Eye (tissue), 1 donor: ENCODE data around the gene XKR3.
"Not testable (repeated sequence)": the region's sequence is repeated elsewhere in the genome, so short reads cannot be mapped to it uniquely, and the experiment has no call there.

Experiments used
- DNase-seq: peaks from one replicate; pipeline ENCODE4 v3.0.0-alpha.2; 2015

The XKR3 gene

GRCh38 chr22:16803255-16803917, 21.8 kb downstream of the XKR3 start:
- DNase-seq, result no peak

- DNase-seq, result no peak
Observed at GRCh38 chr22:16801571-16801970, 23.6 kb downstream of the XKR3 start.

- DNase-seq, result no peak
Observed at GRCh38 chr22:16801088-16801487, 24.1 kb downstream of the XKR3 start.

DNA sequence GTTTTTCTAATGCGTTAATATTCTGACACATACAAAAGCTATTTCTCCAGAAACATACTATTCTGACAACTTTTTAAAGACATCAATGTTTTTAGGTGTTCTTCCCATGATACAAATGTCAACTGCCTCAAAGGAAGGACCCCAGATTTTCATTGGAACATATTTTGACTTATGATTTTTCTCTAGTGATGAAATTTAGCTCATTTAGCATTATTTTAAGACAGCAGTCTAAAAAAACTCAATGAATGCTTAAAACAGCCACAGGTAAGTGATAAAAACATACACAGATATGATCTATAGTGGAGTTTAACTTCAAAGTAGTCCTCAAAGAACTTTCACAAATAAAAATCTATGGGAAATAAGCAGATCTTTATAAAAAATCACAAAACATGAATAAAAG, 24.9 kb downstream of the XKR3 start:
- DNase-seq, result no peak

DNA sequence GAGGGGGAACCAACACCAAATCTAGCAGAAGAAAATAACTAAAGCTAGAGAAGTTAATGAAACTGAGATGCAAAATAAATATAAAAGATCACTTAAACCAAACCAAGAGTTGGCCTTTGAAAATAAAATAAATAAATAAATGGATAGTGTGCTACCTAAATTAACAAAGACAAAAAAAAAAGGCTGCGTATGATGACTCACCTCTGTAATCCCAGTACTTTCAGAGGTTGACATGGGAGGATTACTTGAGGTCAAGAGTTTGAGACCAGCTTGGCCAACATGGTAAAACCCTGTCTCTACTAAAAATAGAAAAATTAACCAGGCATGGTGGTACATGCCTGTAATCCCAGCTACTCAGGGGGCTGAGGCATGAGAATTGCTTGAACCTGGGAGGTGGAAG, 29.7 kb downstream of the XKR3 start:
- not testable (repeated sequence) for DNase-seq

DNA sequence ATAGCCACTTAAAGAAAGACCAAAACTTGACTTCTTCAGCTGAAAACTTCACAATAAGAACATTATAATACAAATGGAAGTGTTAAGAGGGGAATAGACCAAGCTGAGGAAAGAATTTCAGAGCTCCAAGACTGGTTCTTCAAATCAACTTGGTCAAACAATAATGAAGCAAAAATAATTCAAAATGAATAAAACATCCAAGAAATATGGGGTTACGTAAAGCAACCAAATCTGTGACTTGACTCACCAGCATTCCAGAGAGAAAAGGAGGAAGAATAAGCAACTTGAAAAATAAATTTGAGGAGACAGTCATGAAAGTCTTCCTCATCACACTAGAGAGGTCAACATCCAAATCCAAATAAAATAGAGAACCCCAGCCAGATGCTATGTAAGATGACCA, 31.4 kb downstream of the XKR3 start:
- no peak for DNase-seq

GRCh38 chr22:16789860-16790493, 35.2 kb downstream of the XKR3 start:
- no peak for DNase-seq

DNA sequence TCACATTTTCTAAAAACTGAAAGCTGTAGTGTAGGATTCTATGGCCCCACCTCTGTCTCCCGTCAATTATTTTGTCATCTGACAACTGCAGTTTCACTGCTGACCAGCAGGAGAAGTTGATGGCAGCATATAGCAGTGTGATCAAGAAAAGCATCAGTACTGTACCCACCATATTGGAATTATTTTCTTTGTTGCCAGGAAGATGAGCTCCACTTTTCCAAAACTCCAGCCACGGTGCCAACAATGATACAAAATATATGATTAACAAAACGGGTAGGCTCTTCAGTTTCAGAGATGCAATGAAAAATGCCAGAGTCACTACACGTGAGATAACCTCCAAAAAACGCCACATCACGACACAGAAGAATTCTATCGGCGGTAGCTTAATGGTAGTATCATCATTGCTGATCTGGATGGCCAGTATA, 41.3 kb downstream of the XKR3 start:
- DNase-seq, result peak; percentile 0

DNA sequence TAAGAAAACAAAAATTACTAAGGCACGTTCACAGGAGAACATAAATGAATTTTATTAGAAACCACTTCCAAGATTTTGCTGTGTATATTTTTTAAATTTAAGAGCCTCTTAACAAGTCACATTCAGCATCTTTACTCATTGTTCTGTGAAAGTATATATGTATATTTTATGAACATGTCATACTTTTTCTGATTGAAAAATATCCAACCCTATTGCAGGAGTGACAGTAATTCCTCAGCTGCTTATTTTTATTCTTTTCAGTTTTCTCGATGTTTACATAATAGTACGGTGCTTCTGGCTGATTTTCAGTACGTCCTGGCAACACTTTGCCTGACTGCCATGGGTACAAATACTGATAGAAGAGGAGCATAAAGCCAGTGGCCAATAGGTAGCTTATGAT, 41.8 kb downstream of the XKR3 start:
- no peak for DNase-seq

- no peak for DNase-seq
Observed at GRCh38 chr22:16781764-16782329, 43.4 kb downstream of the XKR3 start.

DNA sequence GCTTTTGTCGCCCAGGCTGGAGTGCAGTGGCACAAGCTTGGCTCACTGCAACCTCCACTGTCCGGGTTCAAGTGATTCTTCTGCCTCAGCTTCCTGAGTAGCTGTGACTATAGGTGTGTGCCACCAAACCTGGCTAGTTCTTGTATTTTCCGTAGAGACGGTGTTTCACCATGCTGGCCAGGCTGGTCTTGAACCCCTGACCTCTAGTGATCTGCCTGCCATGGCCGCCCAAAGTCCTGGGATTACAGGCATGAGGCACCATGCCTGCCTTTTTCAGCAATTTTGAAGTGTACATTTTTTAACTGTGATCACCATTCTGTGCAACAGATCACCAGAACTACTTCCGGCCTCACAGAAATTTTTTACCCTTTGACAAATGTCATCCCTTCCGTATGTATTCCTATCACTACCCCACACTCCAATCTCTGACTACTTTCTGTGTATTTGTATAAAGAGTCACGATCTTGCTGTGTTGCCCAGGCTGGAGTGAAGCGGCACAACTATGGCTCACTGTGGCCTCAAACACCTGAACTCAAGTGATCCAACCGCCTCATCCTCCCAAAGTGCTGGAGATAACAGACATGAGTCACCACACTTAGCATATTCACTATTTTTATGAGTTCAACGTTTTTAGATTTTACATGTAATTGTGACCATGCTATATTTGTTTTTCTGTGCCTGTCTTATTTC, 44.0 kb downstream of the XKR3 start:
- no peak for DNase-seq

DNA sequence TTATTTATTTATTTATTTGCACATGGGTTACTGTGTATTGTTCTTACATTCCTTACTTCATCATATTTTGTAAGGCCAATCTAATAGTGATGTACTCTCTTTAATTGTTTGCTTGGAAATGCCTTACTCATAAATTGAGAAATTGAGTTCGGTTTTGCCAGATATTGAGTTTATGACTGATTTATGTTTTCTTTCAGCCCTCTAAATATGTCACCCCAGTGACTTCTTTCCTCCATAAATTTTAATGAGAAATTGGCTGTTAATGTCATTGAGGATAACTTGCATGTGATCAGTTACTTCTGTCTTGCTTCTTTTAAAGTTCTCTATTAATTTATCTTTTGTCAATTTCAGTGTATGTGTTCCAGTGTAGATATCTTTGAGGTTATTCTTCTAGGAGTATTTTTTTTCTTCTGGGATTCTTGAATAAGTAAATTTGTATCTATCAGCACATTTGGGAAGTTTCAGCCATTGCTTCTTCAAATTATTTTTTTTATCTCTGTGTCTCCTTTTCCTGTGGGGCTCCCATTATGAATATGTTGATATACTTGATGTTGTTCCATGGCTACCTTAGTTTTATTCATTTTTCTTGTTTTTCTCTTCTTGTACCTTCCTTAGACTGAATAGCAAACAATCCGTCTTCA, 47.8 kb downstream of the XKR3 start:
- no peak for DNase-seq

DNA sequence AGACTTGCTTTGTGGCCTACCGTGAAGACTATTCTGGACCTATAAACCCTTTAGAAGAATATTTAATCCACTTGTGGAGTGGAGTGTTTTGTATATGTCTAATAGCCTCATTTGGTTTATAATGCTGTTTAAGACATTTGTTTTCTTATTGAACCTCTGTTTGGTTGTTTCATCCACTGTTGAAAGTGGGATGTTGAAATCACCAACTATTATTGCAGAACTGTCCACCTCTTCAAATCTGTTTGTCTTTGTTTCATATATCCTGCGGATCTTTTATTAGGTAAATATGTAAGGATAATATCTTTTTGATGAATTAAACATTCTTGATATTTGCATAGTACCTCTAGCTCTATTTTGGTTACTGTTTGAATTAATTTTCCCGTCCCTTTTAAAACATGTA, 49.1 kb downstream of the XKR3 start:
- DNase-seq, result no peak

DNA sequence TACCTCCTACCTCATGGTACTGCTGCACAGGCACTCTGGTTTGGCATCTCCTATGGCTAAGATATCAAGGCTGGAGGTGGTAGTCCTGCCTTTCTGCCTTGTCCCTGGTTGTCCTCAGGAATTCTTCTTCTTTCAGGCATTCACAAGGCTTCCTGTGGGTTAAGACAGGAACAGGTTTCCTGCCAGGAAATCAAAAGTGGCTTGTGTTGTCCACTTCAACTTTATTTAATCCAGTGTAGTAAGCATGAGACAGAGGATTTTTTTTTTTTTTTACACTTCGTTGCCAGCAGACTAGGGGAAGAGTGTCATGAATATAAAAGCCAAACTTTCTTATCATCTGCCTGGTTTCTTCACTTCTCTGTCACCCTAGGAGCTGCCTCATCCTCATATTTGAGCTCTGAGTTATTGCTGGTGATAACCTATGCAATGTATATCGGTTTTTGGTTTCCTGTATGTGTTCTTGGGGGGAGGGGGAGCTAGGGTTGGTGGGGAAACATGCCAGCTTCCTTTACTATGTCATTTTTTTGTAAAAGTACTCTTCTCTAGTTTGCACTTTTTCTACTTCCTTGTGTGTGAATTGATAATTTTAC, 50.2 kb downstream of the XKR3 start:
- no peak for DNase-seq

DNA sequence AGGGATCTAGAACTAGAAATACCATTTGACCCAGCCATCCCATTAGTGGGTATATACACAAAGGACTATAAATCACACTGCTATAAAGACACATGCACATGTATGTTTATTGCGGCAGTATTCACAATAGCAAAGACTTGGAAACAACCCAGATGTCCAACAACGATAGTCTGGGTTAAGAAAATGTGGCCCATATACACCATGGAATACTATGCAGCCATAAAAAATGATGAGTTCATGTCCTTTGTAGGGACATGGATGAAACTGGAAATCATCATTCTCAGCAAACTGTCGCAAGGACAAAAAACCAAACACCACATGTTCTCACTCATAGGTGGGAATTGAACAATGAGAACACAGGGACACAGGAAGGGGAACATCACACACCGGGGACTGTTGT, 53.6 kb downstream of the XKR3 start:
- DNase-seq, result not testable (repeated sequence)

DNA sequence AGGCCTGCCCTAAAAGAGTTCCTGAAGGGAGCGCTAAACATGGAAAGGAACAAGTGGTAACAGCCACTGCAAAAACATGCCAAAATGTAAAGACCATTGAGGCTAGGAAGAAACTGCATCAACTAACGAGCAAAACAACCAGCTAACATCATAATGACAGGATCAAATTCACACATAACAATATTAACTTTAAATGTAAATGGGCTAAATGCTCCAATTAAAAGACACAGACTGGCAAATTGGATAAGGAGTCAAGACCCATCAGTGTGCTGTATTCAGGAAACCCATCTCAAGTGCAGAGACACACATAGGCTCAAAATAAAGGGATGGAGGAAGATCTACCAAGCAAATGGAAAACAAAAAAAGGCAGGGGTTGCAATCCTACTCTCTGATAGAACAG, 57.3 kb downstream of the XKR3 start:
- DNase-seq, result not testable (repeated sequence)

- DNase-seq, result not testable (repeated sequence)
Observed at GRCh38 chr22:16762224-16762623, 63.0 kb downstream of the XKR3 start.

GRCh38 chr22:16760416-16760815, 64.8 kb downstream of the XKR3 start:
- not testable (repeated sequence) for DNase-seq

- DNase-seq, result not testable (repeated sequence)
Observed at GRCh38 chr22:16749282-16749681, 75.9 kb downstream of the XKR3 start.

GRCh38 chr22:16748160-16748929, 76.9 kb downstream of the XKR3 start:
- not testable (repeated sequence) for DNase-seq

DNA sequence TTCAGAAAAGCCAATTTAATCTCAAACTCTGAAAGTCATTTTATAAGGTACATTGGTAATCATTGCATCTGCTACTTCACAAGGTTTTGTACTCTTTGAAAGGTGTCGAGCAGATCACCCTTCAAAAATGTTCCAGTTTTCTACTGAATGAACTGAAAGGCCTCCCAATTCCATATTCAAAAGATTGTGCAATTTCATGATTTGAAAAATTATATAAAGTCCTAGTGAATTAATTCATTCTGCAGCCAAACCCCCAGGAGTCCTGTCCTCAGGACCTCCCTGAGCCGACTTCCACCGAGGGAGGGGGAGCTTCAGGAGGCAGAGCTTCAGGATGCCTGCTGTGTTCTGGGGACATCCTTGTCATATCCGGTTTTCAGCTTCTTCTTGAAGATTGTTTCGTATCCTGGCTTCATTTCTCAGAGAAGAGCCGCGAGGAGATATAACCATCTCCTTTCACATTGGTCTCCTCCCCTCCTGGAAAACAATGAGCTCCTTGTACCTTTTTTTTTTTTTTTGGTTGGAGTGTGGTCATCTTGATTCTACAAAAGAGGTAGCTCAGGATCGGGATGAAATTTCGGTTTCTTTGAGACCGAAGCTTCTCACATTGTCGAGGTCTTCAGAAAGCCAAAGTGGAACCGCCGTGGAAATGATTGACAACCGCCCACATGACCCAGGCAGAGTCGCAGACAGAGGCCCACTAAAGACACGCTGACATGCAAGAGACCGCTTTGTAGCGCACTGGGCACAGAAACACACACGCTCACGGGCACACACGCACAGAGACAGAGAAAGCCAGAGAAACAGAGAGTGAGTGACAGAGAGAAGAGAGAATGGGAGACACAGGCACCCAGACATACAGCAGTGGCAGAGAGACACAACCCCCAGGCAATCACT, 77.7 kb downstream of the XKR3 start:
- not testable (repeated sequence) for DNase-seq
